Activated T-helper 1 cell treated with anti-CD3 and anti-CD28 coated beads, Interleukin-12 subunit alpha, Interleukin-12 subunit beta, Interleukin-2, Interleukin-4 antibody, amounts not matched to agents 30 ng/mL and 10 ng/mL and 1 ng/mL, durations not matched to agents 14 hours and 24 hours and 36 hours (primary cell): Measurements from ENCODE around the gene ATP10A. TPM values are rescaled to one million over a fixed set of nuclear protein-coding genes. Genes with fewer than 3 reads are reported as not detected.

Source experiments
- DNase-seq: peaks from one replicate; pipeline ENCODE4 v3.0.0; 2021; ENCODE audit warnings: low spot score
- H3K27ac Mint-ChIP-seq: one replicate; pipeline ENCODE4 v1.8.0; 2021; ENCODE audit warnings: mild to moderate bottlenecking, mixed read lengths
- H3K27me3 Mint-ChIP-seq: one replicate; pipeline ENCODE4 v1.8.0; 2022; ENCODE audit warnings: mild to moderate bottlenecking, moderate library complexity, mixed read lengths; ENCODE audit not compliant: insufficient read depth
- H3K36me3 Mint-ChIP-seq: one replicate; pipeline ENCODE4 v1.8.0; 2021; ENCODE audit warnings: low read depth, mixed read lengths
- H3K4me1 Mint-ChIP-seq: one replicate; pipeline ENCODE4 v1.8.0; 2021; ENCODE audit warnings: low read depth, mixed read lengths
- H3K4me3 Mint-ChIP-seq: one replicate; pipeline ENCODE4 v1.8.0; 2021; ENCODE audit warnings: mild to moderate bottlenecking, moderate library complexity, mixed read lengths
- H3K9me3 Mint-ChIP-seq: one replicate; pipeline ENCODE4 v1.8.0; 2021; ENCODE audit warnings: mixed read lengths
- intact Hi-C: fragments of 100-400 bp; cut with micrococcal nuclease; formaldehyde crosslinking; loops from one replicate; pipeline ENCODE4 v1.15.1; 2024
- total RNA-seq: library from RNA; stranded (reverse); gene quantifications from 2 replicates; pipeline ENCODE4 v1.2.3, GENCODE V29; 2022

The ATP10A gene
- total RNA-seq, 1 donor from 2014 or later = 42.8 TPM

- intact Hi-C loops = no loop called here
- Mint-ChIP-seq H3K27me3 (no peaks in the 10 kb centered on the region), H3K9me3 (no peaks in the 10 kb centered on the region), H3K27ac (no peak overlapping the region), H3K4me3 (no peak overlapping the region), H3K36me3 (peaks cover 49% of the 10 kb centered on the region), H3K4me1 (peaks cover 7% of the 10 kb centered on the region)
- no peak for DNase-seq
Observed at GRCh38 chr15:25687276-25687675, 175.9 kb downstream of the ATP10A start.

GRCh38 chr15:25686780-25687179 lies 176.3 kb downstream of the ATP10A start:
- Mint-ChIP-seq H3K27ac (no peak overlapping the region), H3K36me3 (peaks cover 51% of the 10 kb centered on the region), H3K4me3 (no peak overlapping the region), H3K9me3 (no peaks in the 10 kb centered on the region), H3K27me3 (no peaks in the 10 kb centered on the region), H3K4me1 (peaks cover 7% of the 10 kb centered on the region)
- intact Hi-C loops = no loop called here
- DNase-seq = no peak

- H3K9me3 Mint-ChIP-seq = no peaks in the 10 kb centered on the region
- no peak overlapping the region for H3K27ac Mint-ChIP-seq
- intact Hi-C loops = no loop called here
- no peaks in the 10 kb centered on the region for H3K27me3 Mint-ChIP-seq
- peaks cover 56% of the 10 kb centered on the region for H3K36me3 Mint-ChIP-seq
- H3K4me3 Mint-ChIP-seq = no peak overlapping the region
- DNase-seq = no peak
- peaks cover 7% of the 10 kb centered on the region for H3K4me1 Mint-ChIP-seq
Observed at GRCh38 chr15:25684521-25685431, 178.4 kb downstream of the ATP10A start.

- H3K27ac Mint-ChIP-seq = no peak overlapping the region
- H3K4me1 Mint-ChIP-seq = peaks cover 7% of the 10 kb centered on the region
- H3K9me3 Mint-ChIP-seq = no peaks in the 10 kb centered on the region
- intact Hi-C loops = no loop called here
- no peaks in the 10 kb centered on the region for H3K27me3 Mint-ChIP-seq
- H3K36me3 Mint-ChIP-seq = peaks cover 51% of the 10 kb centered on the region
- DNase-seq = no peak
- no peak overlapping the region for H3K4me3 Mint-ChIP-seq
Observed at GRCh38 chr15:25683911-25684310, 179.2 kb downstream of the ATP10A start.

- intact Hi-C loops = no loop called here
- Mint-ChIP-seq H3K27me3 (no peaks in the 10 kb centered on the region), H3K4me3 (no peak overlapping the region), H3K4me1 (peaks cover 7% of the 10 kb centered on the region), H3K9me3 (no peaks in the 10 kb centered on the region), H3K36me3 (peaks cover 49% of the 10 kb centered on the region), H3K27ac (no peak overlapping the region)
- DNase-seq = no peak
Observed at GRCh38 chr15:25683415-25683814, 179.7 kb downstream of the ATP10A start.

- peaks cover 45% of the 10 kb centered on the region for H3K36me3 Mint-ChIP-seq
- DNase-seq = no peak
- H3K4me1 Mint-ChIP-seq = peaks cover 7% of the 10 kb centered on the region
- H3K9me3 Mint-ChIP-seq = no peaks in the 10 kb centered on the region
- intact Hi-C loops = no loop called here
- no peak overlapping the region for H3K27ac Mint-ChIP-seq
- H3K27me3 Mint-ChIP-seq = no peaks in the 10 kb centered on the region
- H3K4me3 Mint-ChIP-seq = no peak overlapping the region
Observed at GRCh38 chr15:25682340-25682739, 180.8 kb downstream of the ATP10A start.

- H3K27me3 Mint-ChIP-seq = no peaks in the 10 kb centered on the region
- peaks cover 45% of the 10 kb centered on the region for H3K36me3 Mint-ChIP-seq
- no peaks in the 10 kb centered on the region for H3K9me3 Mint-ChIP-seq
- H3K4me3 Mint-ChIP-seq = no peak overlapping the region
- peaks cover 7% of the 10 kb centered on the region for H3K4me1 Mint-ChIP-seq
- no peak for DNase-seq
- intact Hi-C loops = no loop called here
- no peak overlapping the region for H3K27ac Mint-ChIP-seq
Observed at GRCh38 chr15:25680686-25681025, 182.5 kb downstream of the ATP10A start.

- Mint-ChIP-seq H3K27me3 (no peaks in the 10 kb centered on the region), H3K36me3 (peaks cover 42% of the 10 kb centered on the region), H3K9me3 (no peaks in the 10 kb centered on the region), H3K4me1 (peaks cover 4% of the 10 kb centered on the region), H3K4me3 (no peak overlapping the region), H3K27ac (peak overlapping the region; percentile 78)
- no peak for DNase-seq
- intact Hi-C loops = no loop called here
Observed at GRCh38 chr15:25679964-25680685, 183.0 kb downstream of the ATP10A start.

GRCh38 chr15:25679492-25679891 lies 183.6 kb downstream of the ATP10A start:
- no peaks in the 10 kb centered on the region for H3K27me3 Mint-ChIP-seq
- no peaks in the 10 kb centered on the region for H3K9me3 Mint-ChIP-seq
- H3K4me1 Mint-ChIP-seq = no peaks in the 10 kb centered on the region
- no peak for DNase-seq
- H3K27ac Mint-ChIP-seq = no peak overlapping the region
- peaks cover 36% of the 10 kb centered on the region for H3K36me3 Mint-ChIP-seq
- intact Hi-C loops = no loop called here
- H3K4me3 Mint-ChIP-seq = no peak overlapping the region

GRCh38 chr15:25678500-25678855 lies 184.6 kb downstream of the ATP10A start:
- H3K27me3 Mint-ChIP-seq = no peaks in the 10 kb centered on the region
- H3K4me3 Mint-ChIP-seq = no peak overlapping the region
- H3K9me3 Mint-ChIP-seq = no peaks in the 10 kb centered on the region
- peaks cover 32% of the 10 kb centered on the region for H3K36me3 Mint-ChIP-seq
- intact Hi-C loops = no loop called here
- no peak for DNase-seq
- H3K4me1 Mint-ChIP-seq = no peaks in the 10 kb centered on the region
- no peak overlapping the region for H3K27ac Mint-ChIP-seq

- Mint-ChIP-seq H3K36me3 (peaks cover 28% of the 10 kb centered on the region), H3K27me3 (no peaks in the 10 kb centered on the region), H3K4me3 (no peak overlapping the region), H3K4me1 (no peaks in the 10 kb centered on the region), H3K27ac (no peak overlapping the region), H3K9me3 (no peaks in the 10 kb centered on the region)
- intact Hi-C loops = no loop called here
- no peak for DNase-seq
Observed at GRCh38 chr15:25677719-25678499, 185.2 kb downstream of the ATP10A start.

GRCh38 chr15:25676070-25676469 lies 187.1 kb downstream of the ATP10A start:
- Mint-ChIP-seq H3K4me1 (peaks cover 8% of the 10 kb centered on the region), H3K27me3 (peaks cover 2% of the 10 kb centered on the region), H3K9me3 (no peaks in the 10 kb centered on the region), H3K27ac (no peak overlapping the region), H3K4me3 (no peak overlapping the region), H3K36me3 (peaks cover 14% of the 10 kb centered on the region)
- DNase-seq = no peak
- intact Hi-C loops = no loop called here

- no peak for DNase-seq
- peaks cover 8% of the 10 kb centered on the region for H3K27me3 Mint-ChIP-seq
- intact Hi-C loops = no loop called here
- H3K27ac Mint-ChIP-seq = no peak overlapping the region
- peaks cover 8% of the 10 kb centered on the region for H3K36me3 Mint-ChIP-seq
- H3K9me3 Mint-ChIP-seq = no peaks in the 10 kb centered on the region
- peaks cover 8% of the 10 kb centered on the region for H3K4me1 Mint-ChIP-seq
- H3K4me3 Mint-ChIP-seq = no peak overlapping the region
Observed at GRCh38 chr15:25675396-25675795, 187.7 kb downstream of the ATP10A start.
